Superior temporal gyrus (tissue), 1 donor: ENCODE data around the gene MAGI3.
A peak's percentile ranks its signal among the peaks of the same experiment; 100 is the strongest.
"Not testable (repeated sequence)": the region's sequence is repeated elsewhere in the genome, so short reads cannot be mapped to it uniquely, and the experiment has no call there.

Experiments used
- DNase-seq: peaks from one replicate; pipeline ENCODE4 v3.0.0-alpha.2; 2016; ENCODE audit errors: extremely low spot score

The MAGI3 gene

DNA sequence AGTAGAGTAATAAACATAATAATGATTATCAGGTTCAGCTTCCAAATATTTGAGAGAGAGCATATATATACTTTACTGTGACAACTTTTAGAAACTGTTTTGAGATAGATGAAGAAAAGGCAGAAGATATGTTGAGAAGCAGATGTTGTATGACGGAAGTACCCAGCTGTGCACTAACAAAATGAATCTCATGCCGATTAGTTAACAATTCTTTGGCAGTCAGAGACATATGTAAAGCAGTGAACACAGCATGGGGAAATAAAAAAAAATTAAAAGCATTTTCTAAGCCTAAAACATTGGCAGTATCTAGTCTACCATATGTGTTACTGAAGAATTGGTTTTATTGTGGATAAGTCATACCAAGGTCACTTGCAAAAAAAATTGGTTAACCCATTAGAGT is 51.8 kb downstream of the MAGI3 start:
- no peak for DNase-seq

DNA sequence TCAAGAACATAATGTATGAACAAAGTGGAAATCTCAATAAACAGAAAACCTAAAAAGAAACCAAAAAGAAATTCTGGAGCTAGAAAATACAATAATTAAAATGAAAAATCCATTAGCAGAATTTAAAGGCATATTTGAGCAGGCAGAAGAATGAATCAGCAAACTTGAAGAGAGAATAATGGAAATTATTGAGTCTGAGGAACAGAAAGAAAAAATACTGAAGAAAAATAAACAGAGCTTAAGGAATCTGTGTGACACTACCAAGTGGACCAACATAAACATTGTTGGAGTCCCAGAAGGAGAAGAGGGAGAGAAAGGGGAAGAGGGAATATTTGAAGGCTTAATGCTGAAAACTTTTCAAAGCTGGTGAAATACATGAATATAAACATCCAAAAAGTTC is 54.5 kb downstream of the MAGI3 start:
- no peak for DNase-seq

DNA sequence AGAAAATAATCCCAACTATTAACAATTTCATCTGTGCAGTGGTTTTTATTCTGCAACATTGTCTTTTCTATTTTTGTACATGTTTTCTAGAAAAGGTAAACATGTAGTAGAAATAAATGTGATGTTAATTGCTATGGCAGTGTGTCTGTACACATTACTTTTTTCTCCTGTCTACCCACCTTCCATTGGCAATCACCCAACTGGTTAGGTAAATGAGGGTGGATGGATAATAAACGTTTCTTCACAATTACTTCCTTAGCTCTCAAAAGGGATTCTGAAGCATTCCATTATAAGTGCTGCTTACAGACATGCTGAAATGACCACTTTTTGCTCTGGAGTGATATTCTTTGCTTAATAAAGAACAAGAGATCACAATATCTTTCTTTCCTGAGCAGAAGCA is 61.4 kb downstream of the MAGI3 start:
- DNase-seq: no peak

DNA sequence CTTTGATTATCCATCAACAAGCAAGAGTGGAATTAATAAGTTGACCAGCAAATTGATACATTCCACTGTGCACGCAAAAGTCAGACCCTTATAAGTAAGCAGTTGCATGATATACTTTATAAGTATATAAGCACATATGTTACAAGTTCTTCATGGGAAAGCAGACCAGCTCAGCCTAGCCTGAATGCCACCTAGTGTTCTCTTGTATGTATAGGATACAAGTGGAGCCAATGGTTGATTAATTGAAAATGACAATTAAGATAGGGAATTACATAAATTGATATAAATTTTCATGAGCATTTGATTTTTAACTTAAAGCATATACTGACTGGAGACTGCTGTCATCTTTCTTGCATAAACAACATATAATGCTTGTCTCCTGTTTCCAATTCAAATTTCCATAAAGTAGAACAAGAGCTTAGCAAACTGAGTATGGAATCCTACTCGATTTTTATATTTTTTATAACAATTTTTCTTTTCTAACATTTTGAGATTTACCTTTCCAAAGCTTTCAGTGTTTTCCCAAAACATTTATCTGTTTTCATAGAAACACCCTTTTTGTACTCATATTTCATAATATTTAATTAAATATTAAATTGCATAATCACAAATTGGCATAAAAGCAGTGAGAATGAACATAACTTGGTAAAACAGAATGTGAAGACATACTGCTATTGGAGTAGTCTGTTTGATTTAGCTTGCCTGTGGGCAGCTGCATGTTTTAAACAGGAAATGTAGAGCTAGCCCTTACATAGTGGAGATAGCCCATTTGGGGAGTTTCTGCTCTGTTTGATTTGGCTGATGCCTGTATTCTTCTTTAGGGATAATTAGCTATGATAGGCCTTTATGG is 62.8 kb downstream of the MAGI3 start:
- peak; percentile 40 for DNase-seq

DNA sequence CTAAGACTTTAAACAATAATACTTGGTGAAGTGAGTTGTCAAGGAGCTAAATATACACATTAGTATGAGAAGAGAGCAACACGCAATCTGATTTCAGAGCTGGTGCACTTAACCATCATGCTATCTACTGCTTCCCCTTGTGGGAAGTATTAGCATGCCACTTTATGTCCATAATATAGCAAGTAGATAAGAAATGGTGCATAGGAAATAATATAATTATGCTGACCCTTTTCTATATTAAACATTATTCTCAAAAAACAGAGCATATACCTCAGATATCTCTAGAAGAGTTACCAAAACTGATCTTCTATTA is 63.4 kb downstream of the MAGI3 start:
- DNase-seq: no peak

DNA sequence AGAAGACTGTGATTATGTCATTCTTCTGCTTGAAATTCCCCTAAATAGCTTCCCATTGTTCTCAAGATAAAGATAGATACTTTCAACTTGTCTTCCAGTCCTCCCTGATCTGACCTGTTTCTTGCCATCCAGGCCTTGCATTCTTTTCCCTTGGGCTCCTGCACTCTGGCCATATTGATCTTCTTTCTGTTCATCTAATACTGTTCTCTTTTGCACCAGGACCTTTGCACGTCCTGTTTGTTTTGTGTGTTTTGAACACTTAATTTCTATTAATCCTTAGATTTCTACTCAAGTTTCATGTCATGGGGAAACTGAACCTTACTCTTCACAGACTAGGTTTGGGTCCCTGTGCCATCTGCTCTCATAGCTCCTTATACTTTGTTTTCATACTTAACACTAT is 65.1 kb downstream of the MAGI3 start:
- DNase-seq: no peak

DNA sequence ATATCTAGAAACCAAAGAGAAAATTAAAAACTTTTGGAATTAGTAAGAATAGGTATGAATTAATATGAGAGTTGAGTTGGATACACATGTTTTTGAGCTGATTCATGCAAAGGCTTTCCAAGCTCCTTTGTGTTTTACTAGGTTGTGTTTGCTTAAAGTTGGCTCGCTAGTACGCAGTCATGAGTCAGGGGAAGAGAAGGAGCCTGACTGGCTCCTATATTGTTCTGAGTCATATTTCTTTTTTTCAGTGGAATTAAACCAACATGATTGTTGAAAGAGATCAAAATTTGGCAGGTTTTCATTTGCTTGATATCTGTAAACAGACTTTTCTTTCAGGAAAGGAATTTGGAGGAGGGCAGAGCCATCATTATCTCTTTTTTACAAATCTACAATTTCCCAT is 66.7 kb downstream of the MAGI3 start:
- peak; percentile 48 for DNase-seq

DNA sequence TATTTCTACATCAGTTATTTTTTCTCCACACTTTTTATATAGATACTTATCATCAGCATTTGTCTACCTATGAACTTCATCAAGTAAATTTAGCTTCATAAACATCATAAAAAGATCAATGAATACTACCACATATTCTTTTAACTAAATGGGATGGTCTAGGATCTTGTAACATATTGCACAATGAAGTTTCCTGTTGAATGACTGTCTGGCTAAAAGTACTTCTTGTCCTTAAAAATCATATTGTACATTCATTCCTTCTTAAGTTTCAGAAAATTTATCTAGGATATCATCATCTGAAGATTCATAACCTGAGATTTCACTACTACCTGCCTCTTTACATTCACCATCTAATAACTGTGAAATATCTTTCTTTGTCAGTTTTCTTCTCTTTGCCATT is 69.0 kb downstream of the MAGI3 start:
- no peak for DNase-seq

DNA sequence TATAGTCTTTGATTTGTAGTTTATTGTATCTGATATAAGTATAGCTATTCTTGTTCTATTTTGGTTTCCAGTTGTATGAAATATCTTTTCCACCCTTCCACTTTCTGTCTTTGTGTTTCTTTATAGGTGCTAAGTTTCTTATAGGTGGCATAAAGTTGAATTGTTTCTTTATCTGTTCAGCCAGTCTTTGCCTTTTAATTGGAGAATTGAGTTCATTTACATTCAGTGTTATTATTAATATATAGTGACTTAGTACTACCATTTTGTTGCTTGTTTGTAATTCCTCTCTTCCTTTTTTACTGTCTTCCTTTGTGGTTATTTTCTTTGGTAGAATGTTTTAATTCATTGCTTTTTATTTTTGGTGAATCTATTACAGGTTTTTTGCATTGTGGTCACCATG is 77.7 kb downstream of the MAGI3 start:
- DNase-seq: no peak

DNA sequence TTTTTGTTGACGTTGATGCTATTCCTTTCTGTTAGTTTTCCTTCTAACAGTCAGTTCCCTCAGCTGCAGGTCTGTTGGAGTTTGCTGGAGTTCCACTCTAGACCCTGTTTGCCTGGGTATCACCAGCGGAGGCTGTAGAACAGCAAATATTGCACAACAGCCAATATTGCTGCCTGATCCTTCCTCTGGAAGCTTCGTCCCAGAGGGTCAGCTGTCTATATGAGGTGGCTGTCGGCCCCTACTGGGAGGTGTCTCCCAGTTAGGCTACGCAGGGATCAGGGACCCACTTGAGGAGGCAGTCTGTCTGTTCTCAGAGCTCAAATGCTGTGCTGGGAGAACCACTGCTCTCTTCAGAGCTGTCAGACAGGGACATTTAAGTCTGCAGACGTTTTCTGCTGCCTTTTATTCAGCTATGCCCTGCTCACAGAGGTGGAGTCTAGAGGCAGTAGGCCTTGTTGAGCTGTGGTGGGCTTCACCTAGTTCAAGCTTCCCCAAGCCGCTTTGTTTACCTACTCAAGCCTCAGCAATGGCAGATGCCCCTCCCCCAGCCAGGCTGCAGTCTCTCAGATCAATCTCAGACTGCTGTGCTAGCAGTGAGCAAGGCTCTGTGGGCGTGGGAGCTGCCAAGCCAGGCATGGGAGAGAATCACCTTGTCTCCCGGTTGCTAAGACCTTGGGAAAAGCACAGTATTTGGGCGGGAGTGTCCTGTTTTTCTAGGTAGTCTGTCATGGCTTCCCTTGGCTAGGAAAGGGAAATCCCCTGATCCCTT is 88.3 kb downstream of the MAGI3 start:
- not testable (repeated sequence) for DNase-seq

DNA sequence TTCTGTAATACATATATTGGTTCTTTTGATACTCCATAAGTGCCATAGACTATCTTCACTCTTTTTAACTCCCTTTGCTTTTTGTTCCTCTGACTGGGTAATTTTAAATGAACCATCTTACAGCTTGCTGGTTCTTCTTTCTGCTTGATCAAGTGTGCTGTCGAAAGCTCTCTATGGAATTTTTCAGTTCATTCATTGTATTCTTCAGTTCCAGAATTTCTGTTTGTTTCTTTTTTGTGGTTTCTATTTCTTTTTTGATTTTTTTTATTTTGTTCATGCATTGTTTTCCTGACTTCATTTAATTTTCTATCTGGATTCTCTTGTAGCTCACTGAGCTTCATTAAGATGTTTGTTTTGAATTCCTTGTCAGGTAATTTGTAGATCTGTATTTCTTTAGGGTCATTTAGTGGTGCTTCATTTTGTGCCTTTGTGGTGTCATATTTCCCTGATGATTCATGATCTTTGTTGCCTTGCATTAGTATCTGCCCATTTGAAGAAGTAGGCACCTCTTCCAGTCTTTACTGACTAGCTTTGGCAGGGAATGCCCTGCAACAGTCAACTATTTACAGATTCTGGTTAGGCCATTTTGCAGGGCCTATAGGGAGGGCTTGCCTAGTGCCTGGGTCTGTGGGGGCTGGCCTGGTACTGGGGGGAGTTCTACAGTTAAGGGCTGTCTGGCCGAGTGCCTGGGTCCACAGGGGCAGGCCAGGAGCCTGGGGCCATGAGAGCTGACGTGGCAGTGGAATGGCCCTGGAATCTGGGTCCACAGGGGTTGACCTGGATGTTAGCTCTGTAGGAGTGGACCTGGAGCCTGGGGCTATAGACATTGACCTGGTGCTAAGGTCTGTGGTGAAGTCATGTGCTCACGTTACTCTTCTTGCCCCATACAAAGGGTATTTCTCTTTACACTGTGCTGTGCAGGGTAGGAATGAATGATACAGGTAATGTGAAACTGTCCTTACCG is 89.7 kb downstream of the MAGI3 start:
- no peak for DNase-seq

DNA sequence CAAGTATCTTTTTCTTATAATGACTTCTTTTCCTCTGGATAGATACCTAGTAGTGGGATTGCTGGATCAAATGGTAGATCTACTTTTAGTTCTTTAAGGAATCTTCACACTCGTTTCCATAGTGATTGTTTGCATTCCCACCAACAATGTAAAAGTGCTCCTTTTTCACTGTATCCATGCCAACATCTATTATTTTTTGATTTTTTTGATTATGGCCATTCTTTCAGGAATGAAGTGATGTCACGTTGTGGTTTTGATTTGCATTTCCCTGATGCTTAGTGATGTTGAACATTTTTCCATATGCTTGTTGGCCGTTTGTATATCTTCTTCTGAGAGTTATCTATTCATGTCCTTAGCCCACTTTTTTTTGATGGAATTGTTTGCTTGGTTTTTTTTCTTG is 94.8 kb downstream of the MAGI3 start:
- DNase-seq: not testable (repeated sequence)

DNA sequence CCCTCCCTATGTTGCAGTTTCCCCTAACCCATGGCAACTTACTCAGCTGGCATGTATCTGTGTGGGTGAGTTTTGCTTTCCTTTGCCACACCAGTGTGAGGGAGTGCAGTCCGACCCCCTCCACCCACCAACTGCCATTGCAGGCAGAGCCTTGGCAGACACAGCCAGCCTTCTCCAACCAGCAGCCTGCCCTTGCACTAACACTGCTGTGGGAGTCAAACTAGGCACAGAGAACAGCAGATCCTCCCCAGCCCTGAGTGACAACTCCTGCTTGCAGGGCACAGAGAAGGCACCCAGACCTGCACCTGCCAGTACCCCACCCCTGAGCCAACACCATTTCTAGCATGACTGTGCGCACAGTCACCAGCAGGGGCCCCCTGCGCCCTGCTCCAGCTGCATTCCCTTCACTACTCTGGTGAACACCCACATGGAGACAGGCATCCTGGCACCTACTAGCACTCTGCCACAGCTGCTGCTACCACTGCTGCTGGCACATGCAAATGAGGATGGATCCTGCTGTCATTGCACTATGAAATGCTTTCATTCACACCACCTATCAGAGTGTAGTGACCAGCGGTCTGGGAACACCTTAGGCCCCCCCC is 98.4 kb downstream of the MAGI3 start:
- no peak for DNase-seq

DNA sequence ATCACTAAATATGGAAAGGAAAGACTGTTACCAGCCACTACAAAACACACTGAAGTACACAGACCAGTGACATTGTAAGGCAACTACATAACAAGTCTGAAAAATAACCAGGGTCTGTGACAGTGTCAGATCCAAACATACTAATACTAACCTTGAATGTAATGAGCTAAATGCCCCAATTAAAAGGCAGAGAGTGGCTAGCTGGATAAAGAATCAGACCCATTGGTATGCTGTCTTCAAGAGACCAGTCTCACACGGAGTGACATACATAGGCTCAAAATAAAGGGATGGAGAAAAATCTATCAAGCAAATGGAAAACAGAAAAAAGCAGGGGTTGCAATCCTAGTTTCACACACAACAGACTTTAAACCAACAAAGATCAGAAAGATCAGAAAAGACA is 100.1 kb downstream of the MAGI3 start:
- no peak for DNase-seq

DNA sequence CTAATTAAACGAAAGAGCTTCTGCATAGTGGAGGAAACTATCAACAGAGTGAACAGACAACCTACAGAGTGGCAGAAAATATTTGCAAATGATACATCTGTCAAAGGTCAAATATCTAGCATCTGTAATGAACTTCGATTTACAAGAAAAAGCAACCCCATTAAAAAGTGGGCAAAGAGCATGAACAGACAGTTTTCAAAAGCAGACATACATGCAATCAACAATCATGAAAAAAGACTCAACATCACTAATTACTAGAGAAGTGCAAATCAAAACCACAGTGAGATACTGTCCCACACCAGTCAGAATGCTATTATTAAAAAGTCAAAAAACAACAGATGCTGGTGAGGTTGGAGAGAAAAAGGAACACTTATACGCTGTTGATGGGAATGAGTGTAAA is 103.2 kb downstream of the MAGI3 start:
- DNase-seq: no peak

DNA sequence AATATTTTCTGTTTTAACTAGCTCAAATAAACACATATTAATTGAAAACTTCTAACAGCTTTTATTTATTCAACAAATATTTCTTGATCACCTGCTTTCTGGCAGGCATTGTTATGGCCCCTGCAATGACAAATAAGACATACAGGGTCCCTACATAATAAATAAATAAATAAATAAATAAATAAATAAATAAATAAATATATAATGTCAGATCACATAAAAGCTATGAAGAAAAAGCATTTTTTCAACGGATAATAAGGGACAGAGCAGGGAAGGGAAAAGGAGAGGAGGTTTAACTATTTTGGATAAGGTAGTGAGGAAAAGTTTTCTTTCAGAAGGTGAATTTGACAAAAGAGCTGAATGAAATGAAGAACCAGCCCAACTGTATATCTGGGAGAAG is 115.0 kb downstream of the MAGI3 start:
- DNase-seq: no peak

DNA sequence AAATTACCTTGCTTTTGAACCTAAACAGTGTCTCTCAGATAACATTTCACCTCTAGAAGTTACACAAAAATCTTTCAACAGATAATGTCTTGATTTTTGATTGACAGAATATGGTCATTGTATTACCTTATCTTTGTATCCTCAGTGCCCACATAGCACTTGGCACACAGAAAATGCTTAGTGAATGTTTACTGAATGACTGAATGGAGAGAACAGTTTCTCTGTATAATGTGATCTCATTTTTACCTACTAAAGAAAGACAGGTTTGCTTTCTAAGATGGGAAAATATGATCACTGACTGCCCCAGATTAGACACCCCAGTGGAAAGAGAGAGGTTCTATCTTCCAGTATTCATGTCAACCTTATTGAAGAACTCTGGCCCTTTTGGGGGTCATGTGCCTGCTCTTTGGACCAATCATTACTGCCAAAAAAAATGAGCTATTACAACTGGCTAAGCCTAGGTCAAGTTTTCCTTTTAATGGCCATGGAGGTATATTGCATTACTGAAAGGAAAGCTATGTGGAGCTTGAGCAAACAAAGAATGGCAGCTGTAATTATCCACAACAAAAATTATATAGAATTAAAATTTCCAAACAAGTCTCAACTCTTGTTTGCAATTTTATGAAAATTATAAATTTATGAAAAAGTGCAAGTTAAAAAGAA is 117.4 kb downstream of the MAGI3 start:
- no peak for DNase-seq

DNA sequence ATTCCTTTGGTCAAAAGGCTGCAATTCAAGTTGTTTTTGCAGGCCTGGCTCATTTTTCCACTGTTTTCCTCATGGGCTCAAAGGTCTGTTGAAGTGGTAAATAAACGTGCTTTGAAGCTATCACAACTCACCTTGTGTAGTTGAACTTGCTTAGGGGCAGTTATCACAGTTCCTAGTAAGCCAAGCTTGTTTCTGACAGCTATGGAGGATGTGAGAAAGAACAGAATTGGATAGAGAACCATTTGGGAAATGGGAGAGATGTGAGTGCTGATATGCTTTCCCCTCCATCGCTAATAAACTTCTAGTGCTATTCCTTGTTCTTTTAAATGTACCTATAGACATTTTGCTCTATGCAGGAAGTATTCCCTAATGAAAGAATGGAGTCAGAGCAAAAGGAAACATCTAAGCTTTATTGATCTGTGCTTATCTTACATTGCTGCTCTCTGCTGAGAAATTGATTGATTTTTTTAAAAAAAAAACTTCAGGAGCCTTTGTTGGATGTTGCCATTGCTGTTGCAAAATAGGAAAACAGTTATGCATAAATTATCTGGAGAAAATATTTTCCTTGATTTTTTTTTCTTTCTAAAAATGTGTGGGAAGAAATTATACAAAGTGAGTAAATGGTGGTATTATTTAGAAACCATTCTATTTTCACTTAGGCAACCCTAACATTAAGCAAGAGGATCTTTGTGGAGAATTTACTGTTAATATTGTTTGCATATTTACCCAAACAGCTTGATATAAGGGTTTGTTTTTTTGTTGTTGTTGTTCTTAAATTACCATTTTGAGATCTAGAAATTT is 118.2 kb downstream of the MAGI3 start:
- no peak for DNase-seq

DNA sequence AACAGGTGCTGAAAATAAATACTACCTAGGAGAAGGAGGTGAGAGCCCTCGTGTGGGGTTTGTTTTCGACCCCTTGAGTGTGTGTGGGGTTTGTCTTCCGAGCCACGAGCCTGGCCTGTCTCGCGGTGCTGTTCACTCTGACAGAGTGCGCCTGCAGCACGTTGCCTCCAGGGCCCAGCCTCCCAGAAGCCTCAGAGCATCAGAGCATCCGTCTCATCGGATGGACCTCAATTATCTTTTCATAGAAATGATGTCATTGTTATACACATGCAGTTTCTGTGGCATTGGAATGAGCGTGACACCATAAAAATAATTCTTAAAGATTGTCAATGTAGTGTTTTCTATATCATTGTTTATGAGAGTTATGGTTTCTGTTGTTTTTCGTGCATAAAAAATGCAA is 119.5 kb downstream of the MAGI3 start:
- DNase-seq: not testable (repeated sequence)

DNA sequence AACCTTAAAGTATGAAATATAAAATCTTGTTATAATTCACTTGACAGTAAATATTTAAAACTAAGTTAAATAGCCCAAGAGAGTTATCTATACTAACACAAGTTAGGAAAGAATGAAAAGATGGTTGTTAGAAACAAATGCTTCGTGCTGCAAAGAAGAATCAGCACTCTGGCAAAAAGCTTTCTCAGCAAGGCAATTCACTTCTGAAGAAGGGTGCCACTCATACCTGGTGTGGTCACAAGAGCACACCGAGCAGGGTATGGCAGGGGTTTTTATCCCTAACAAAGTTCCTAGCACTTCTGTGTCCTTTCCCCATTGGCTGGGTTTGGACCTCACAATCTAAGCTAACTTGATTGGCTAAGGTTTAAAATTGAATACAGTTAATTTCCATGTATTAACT is 121.0 kb downstream of the MAGI3 start:
- DNase-seq: no peak
